Spleen (tissue), 7 donors: Measurements from ENCODE around the gene PSMA3.

ENCODE experiments used
- POLR2A ChIP-seq, 3 donors: fragments of 450-650 bp; IDR thresholded peaks; one replicate each; pipeline ENCODE4 v1.5.1; 2017; ENCODE audit warnings: antibody characterized with exemption in 3 of 3, mild to moderate bottlenecking in 1 of 3
- POLR2AphosphoS5 ChIP-seq, 3 donors: sonication (generic); formaldehyde crosslinking; IDR thresholded peaks; one replicate each; pipeline ENCODE4 v1.5.1; 2017; ENCODE audit warnings: antibody characterized with exemption in 3 of 3
- TF ChIP-seq, protein P1 (sequence below), 11 experiments: fragments of 200-600 bp in 7 of 11; fragments of 450-650 bp in 4 of 11; sonication (generic) in 4 of 11; IDR thresholded peaks in 8 of 11; conservative IDR thresholded peaks in 3 of 11; 1 replicate in 7 of 11; 2 replicates in 4 of 11; pipeline versions ENCODE4 v1.4.0 to v1.8.0; 2016 to 2021; ENCODE audit warnings: antibody characterized with exemption in 11 of 11, inconsistent platforms in 4 of 11, mild to moderate bottlenecking in 1 of 11
- donor health status: DM: no; HTN: no; CAD: no; lungs with moderate emphysema.
- donor health status: DM: no; HTN: no; CAD: no.
- donor health status: DM: no; HTN: no; CAD: no.

DNA sequence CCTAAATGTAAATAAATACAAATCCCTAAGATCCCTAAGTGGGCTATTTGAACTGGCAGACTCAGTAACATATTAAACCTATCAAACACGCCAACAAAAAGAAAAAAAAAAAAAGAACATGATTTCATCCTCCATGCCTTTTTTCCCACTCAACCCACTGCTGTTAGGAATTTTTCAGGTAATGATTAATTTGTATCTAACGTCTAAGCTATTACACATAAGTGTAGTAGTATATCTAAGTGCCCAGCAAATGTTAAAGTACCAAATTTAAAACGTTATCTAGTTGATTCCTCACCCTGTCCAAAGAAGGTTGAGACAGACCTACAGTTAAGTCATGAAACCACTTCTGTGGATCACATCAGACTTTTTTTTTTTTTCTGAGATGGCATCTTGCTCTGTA lies 37.3 kb downstream of the PSMA3 start:
- TF ChIP-seq, protein P1, sequence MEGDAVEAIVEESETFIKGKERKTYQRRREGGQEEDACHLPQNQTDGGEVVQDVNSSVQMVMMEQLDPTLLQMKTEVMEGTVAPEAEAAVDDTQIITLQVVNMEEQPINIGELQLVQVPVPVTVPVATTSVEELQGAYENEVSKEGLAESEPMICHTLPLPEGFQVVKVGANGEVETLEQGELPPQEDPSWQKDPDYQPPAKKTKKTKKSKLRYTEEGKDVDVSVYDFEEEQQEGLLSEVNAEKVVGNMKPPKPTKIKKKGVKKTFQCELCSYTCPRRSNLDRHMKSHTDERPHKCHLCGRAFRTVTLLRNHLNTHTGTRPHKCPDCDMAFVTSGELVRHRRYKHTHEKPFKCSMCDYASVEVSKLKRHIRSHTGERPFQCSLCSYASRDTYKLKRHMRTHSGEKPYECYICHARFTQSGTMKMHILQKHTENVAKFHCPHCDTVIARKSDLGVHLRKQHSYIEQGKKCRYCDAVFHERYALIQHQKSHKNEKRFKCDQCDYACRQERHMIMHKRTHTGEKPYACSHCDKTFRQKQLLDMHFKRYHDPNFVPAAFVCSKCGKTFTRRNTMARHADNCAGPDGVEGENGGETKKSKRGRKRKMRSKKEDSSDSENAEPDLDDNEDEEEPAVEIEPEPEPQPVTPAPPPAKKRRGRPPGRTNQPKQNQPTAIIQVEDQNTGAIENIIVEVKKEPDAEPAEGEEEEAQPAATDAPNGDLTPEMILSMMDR (IDR thresholded peaks at IDR 0.05 in 8 of 11, conservative IDR thresholded peaks at IDR 0.05 in 3 of 11), result no peak
- no peak for TF ChIP-seq POLR2A (IDR thresholded peaks at IDR 0.05)
- no peak for TF ChIP-seq POLR2AphosphoS5 (IDR thresholded peaks at IDR 0.05)
